ENCODE results near the gene TRMT61A. TPM values are rescaled to one million over a fixed set of nuclear protein-coding genes. Genes with fewer than 3 reads are reported as not detected.

Gene TRMT61A
- total RNA-seq, 1 donor from 2014 or later: 21.8 TPM

GRCh38 chr14:103512701-103513611 is 16.0 kb upstream of the TRMT61A start:
- ATAC-seq (ENCODE audit: low read depth) (no peak), DNase-seq (no peak)
- intact Hi-C loops (cut with micrococcal nuclease): no loop called here
- H3K27me3 Mint-ChIP-seq: no peaks in the 10 kb centered on the region
- no peak for TF ChIP-seq CTCF (IDR thresholded peaks at IDR 0.05)
- peaks cover 21% of the 10 kb centered on the region for H3K36me3 Mint-ChIP-seq (ENCODE audit: low read depth)
- H3K27ac Mint-ChIP-seq: no peak overlapping the region
- no peak overlapping the region for H3K4me3 Mint-ChIP-seq
- ChIA-PET POLR2A (no interaction called here), CTCF (interaction anchor here (0.6 kb wide), 1 partner anchor 34 kb away, joined by 3 read pairs; no protein-coding TSS in a partner anchor)
- no peaks in the 10 kb centered on the region for H3K9me3 Mint-ChIP-seq
- no peaks in the 10 kb centered on the region for H3K4me1 Mint-ChIP-seq

- H3K27ac Mint-ChIP-seq: no peak overlapping the region
- no peaks in the 10 kb centered on the region for H3K27me3 Mint-ChIP-seq
- ATAC-seq (ENCODE audit: low read depth): no peak
- no peak for TF ChIP-seq CTCF (IDR thresholded peaks at IDR 0.05)
- ChIA-PET CTCF (interaction anchor here (1.6 kb wide), 1 partner anchor 34 kb away, joined by 5 read pairs; no protein-coding TSS in a partner anchor), POLR2A (interaction anchor here (0.7 kb wide), 1 partner anchor 9 kb away, joined by 8 read pairs; no protein-coding TSS in a partner anchor)
- H3K4me3 Mint-ChIP-seq: no peak overlapping the region
- intact Hi-C loops (cut with micrococcal nuclease): no loop called here
- peaks cover 8% of the 10 kb centered on the region for H3K4me1 Mint-ChIP-seq
- DNase-seq: no peak
- H3K9me3 Mint-ChIP-seq: no peaks in the 10 kb centered on the region
- peaks cover 14% of the 10 kb centered on the region for H3K36me3 Mint-ChIP-seq (ENCODE audit: low read depth)
Measured at GRCh38 chr14:103514596-103515421, 14.2 kb upstream of the TRMT61A start.

- Mint-ChIP-seq H3K36me3 (ENCODE audit: low read depth) (peaks cover 6% of the 10 kb centered on the region), H3K9me3 (no peaks in the 10 kb centered on the region), H3K27ac (no peak overlapping the region), H3K4me1 (peaks cover 10% of the 10 kb centered on the region), H3K4me3 (no peak overlapping the region), H3K27me3 (no peaks in the 10 kb centered on the region)
- TF ChIP-seq CTCF (IDR thresholded peaks at IDR 0.05): no peak
- POLR2A ChIA-PET: no interaction called here
- CTCF ChIA-PET: interaction anchor here (1.0 to 1.6 kb wide), 2 partner anchors 29 to 32 kb away, joined by 3 to 5 read pairs; no protein-coding TSS in a partner anchor
- no peak for ATAC-seq (ENCODE audit: low read depth)
- intact Hi-C loops (cut with micrococcal nuclease): no loop called here
- no peak for DNase-seq
Measured at GRCh38 chr14:103516426-103517173, 12.4 kb upstream of the TRMT61A start.

GRCh38 chr14:103517174-103517566 is 11.8 kb upstream of the TRMT61A start:
- no peak for DNase-seq
- Mint-ChIP-seq H3K9me3 (no peaks in the 10 kb centered on the region), H3K27me3 (no peaks in the 10 kb centered on the region), H3K27ac (no peak overlapping the region), H3K4me3 (no peak overlapping the region), H3K4me1 (peaks cover 10% of the 10 kb centered on the region), H3K36me3 (ENCODE audit: low read depth) (peaks cover 6% of the 10 kb centered on the region)
- CTCF ChIA-PET: interaction anchor here (1.0 kb wide), 1 partner anchor 28 kb away, joined by 3 read pairs; no protein-coding TSS in a partner anchor
- intact Hi-C loops (cut with micrococcal nuclease): no loop called here
- TF ChIP-seq CTCF (IDR thresholded peaks at IDR 0.05): no peak
- POLR2A ChIA-PET: interaction anchor here (0.5 kb wide), 1 partner anchor 103 kb away, joined by 3 read pairs; no protein-coding TSS in a partner anchor
- ATAC-seq (ENCODE audit: low read depth): no peak

Data from activated B cell treated with CpG ODN at 0.5 μM for 24 hours (primary cell).